ENCODE measurements around the gene DCT.

DCT gene

GRCh38 chr13:94431574-94431973, 47.9 kb downstream of the DCT start:
- H3K27ac ChIP-seq (ENCODE audit: low read length) = no peak overlapping the region
- H3K36me3 ChIP-seq (replicated peaks; ENCODE audit: insufficient read depth, low read length) = no peaks in the 10 kb centered on the region
- H3K27me3 ChIP-seq (replicated peaks; ENCODE audit: insufficient read depth, low read length) = no peaks in the 10 kb centered on the region
- H2AFZ ChIP-seq (ENCODE audit: low read length) = no peak overlapping the region
- H3K4me1 ChIP-seq (ENCODE audit: low read length) = no peaks in the 10 kb centered on the region
- no peak for DNase-seq
- TF ChIP-seq EZH2phosphoT487 (IDR thresholded peaks at IDR 0.05; ENCODE audit: low read length) (no peak), EZH2 (optimal IDR thresholded peaks at IDR 0.05; ENCODE audit: low read depth, low read length) (no peak), CTCF (IDR thresholded peaks at IDR 0.05; ENCODE audit: low read length) (no peak)
- H3K9me2 ChIP-seq (replicated peaks; ENCODE audit: insufficient read depth, low read length) = no peaks in the 10 kb centered on the region
- no peaks in the 10 kb centered on the region for H3K9me3 ChIP-seq (replicated peaks; ENCODE audit: insufficient read depth, low read length)
- no peak overlapping the region for H3K9ac ChIP-seq (ENCODE audit: low read length)
- H4K20me1 ChIP-seq (ENCODE audit: insufficient read depth, low read length) = no peaks in the 10 kb centered on the region
- H3K4me2 ChIP-seq (ENCODE audit: low read depth, low read length) = no peak overlapping the region
- no peaks in the 10 kb centered on the region for H3F3A ChIP-seq (ENCODE audit: insufficient read depth, low read length)
- H3K4me3 ChIP-seq (ENCODE audit: low read length) = no peak overlapping the region
- H3K79me2 ChIP-seq (ENCODE audit: low read length) = no peaks in the 10 kb centered on the region

GRCh38 chr13:94427313-94427953, 52.0 kb downstream of the DCT start:
- H3K27ac ChIP-seq (ENCODE audit: low read length) = no peak overlapping the region
- no peak overlapping the region for H2AFZ ChIP-seq (ENCODE audit: low read length)
- H3K9me2 ChIP-seq (replicated peaks; ENCODE audit: insufficient read depth, low read length) = no peaks in the 10 kb centered on the region
- H3F3A ChIP-seq (ENCODE audit: insufficient read depth, low read length) = no peaks in the 10 kb centered on the region
- H3K4me3 ChIP-seq (ENCODE audit: low read length) = no peak overlapping the region
- no peaks in the 10 kb centered on the region for H3K4me1 ChIP-seq (ENCODE audit: low read length)
- DNase-seq = no peak
- no peaks in the 10 kb centered on the region for H4K20me1 ChIP-seq (ENCODE audit: insufficient read depth, low read length)
- H3K27me3 ChIP-seq (replicated peaks; ENCODE audit: insufficient read depth, low read length) = no peaks in the 10 kb centered on the region
- H3K79me2 ChIP-seq (ENCODE audit: low read length) = no peaks in the 10 kb centered on the region
- H3K9me3 ChIP-seq (replicated peaks; ENCODE audit: insufficient read depth, low read length) = no peaks in the 10 kb centered on the region
- no peak overlapping the region for H3K9ac ChIP-seq (ENCODE audit: low read length)
- H3K4me2 ChIP-seq (ENCODE audit: low read depth, low read length) = no peak overlapping the region
- no peaks in the 10 kb centered on the region for H3K36me3 ChIP-seq (replicated peaks; ENCODE audit: insufficient read depth, low read length)
- no peak for TF ChIP-seq CTCF (IDR thresholded peaks at IDR 0.05; ENCODE audit: low read length)
- TF ChIP-seq EZH2phosphoT487 (IDR thresholded peaks at IDR 0.05; ENCODE audit: low read length) = no peak
- TF ChIP-seq EZH2 (optimal IDR thresholded peaks at IDR 0.05; ENCODE audit: low read depth, low read length) = no peak

GRCh38 chr13:94419925-94420305, 59.6 kb downstream of the DCT start:
- Histone ChIP-seq H4K20me1 (ENCODE audit: insufficient read depth, low read length) (no peaks in the 10 kb centered on the region), H3K4me1 (ENCODE audit: low read length) (0 out of 2 replicates have a peak, but pooled peaks cover 7% of the 10 kb centered on the region), H3K27me3 (replicated peaks; ENCODE audit: insufficient read depth, low read length) (no peaks in the 10 kb centered on the region), H3K4me2 (ENCODE audit: low read depth, low read length) (no peak overlapping the region), H2AFZ (ENCODE audit: low read length) (no peak overlapping the region), H3K27ac (ENCODE audit: low read length) (no peak overlapping the region), H3K9me3 (replicated peaks; ENCODE audit: insufficient read depth, low read length) (no peaks in the 10 kb centered on the region), H3K9me2 (replicated peaks; ENCODE audit: insufficient read depth, low read length) (no peaks in the 10 kb centered on the region), H3K36me3 (replicated peaks; ENCODE audit: insufficient read depth, low read length) (no peaks in the 10 kb centered on the region), H3K9ac (ENCODE audit: low read length) (no peak overlapping the region), H3F3A (ENCODE audit: insufficient read depth, low read length) (no peaks in the 10 kb centered on the region), H3K79me2 (ENCODE audit: low read length) (no peaks in the 10 kb centered on the region), H3K4me3 (ENCODE audit: low read length) (no peak overlapping the region)
- TF ChIP-seq EZH2phosphoT487 (IDR thresholded peaks at IDR 0.05; ENCODE audit: low read length) (no peak), CTCF (IDR thresholded peaks at IDR 0.05; ENCODE audit: low read length) (no peak), EZH2 (optimal IDR thresholded peaks at IDR 0.05; ENCODE audit: low read depth, low read length) (no peak)
- no peak for DNase-seq
